Cardiac fibroblast (primary cell): ENCODE results near the gene CYP51A1.
"Not testable (repeated sequence)": the region's sequence is repeated elsewhere in the genome, so short reads cannot be mapped to it uniquely, and the experiment has no call there.

Experiments
- DNase-seq, 2 donors: peaks; one replicate each; pipeline versions ENCODE4 v3.0.0 to v3.0.0-alpha.2; 2010; ENCODE audit warnings: low read depth in 2 of 2
- H3K4me3 ChIP-seq, 2 donors: replicated peaks in 1 of 2; 1 replicate in 1 of 2; 2 replicates in 1 of 2; pipeline ENCODE4 v1.5.1; 2011; ENCODE audit warnings: low read depth in 2 of 2, low read length in 2 of 2, mild to moderate bottlenecking in 2 of 2, moderate library complexity in 1 of 2
- CTCF ChIP-seq: IDR thresholded peaks from one replicate; pipeline ENCODE4 v1.5.1; 2011; ENCODE audit warnings: low read depth, mild to moderate bottlenecking, low read length, inconsistent platforms

Gene CYP51A1

GRCh38 chr7:92100534-92100933, 33.7 kb downstream of the CYP51A1 start:
- no peak for DNase-seq
- TF ChIP-seq CTCF: no peak

GRCh38 chr7:92095380-92095779, 38.9 kb downstream of the CYP51A1 start:
- no peak for TF ChIP-seq CTCF
- DNase-seq: no peak
- H3K4me3 ChIP-seq: no peak overlapping the region

More at GRCh38 chr7:92100534-92100933, 33.7 kb downstream of the CYP51A1 start:
- H3K4me3 ChIP-seq: no peak overlapping the region

- DNase-seq: no peak
- TF ChIP-seq CTCF: no peak
- no peak overlapping the region for H3K4me3 ChIP-seq
Observed at GRCh38 chr7:92092210-92092609, 42.1 kb downstream of the CYP51A1 start.

GRCh38 chr7:92088266-92088665, 46.0 kb downstream of the CYP51A1 start:
- TF ChIP-seq CTCF: no peak
- DNase-seq: no peak
- H3K4me3 ChIP-seq: no peak overlapping the region

GRCh38 chr7:92083922-92084321, 50.4 kb downstream of the CYP51A1 start:
- not testable (repeated sequence) for H3K4me3 ChIP-seq, DNase-seq

- H3K4me3 ChIP-seq: no peak overlapping the region
- no peak for TF ChIP-seq CTCF
- DNase-seq: no peak
Observed at GRCh38 chr7:92076509-92076908, 57.8 kb downstream of the CYP51A1 start.

- no peak for TF ChIP-seq CTCF
- no peak for DNase-seq
Observed at GRCh38 chr7:92075455-92076158, 58.7 kb downstream of the CYP51A1 start.

More at GRCh38 chr7:92075455-92076158, 58.7 kb downstream of the CYP51A1 start:
- H3K4me3 ChIP-seq: no peak overlapping the region
